Fibroblast of skin of right quadriceps (primary cell): ENCODE measurements around the gene COMTD1.
A peak's percentile ranks its signal among the peaks of the same experiment; 100 is the strongest.
"Not testable (repeated sequence)": the region's sequence is repeated elsewhere in the genome, so short reads cannot be mapped to it uniquely, and the experiment has no call there.

ENCODE experiments used
- DNase-seq: peaks from one replicate; pipeline ENCODE4 v3.0.0-alpha.2; 2013

Gene COMTD1

DNA sequence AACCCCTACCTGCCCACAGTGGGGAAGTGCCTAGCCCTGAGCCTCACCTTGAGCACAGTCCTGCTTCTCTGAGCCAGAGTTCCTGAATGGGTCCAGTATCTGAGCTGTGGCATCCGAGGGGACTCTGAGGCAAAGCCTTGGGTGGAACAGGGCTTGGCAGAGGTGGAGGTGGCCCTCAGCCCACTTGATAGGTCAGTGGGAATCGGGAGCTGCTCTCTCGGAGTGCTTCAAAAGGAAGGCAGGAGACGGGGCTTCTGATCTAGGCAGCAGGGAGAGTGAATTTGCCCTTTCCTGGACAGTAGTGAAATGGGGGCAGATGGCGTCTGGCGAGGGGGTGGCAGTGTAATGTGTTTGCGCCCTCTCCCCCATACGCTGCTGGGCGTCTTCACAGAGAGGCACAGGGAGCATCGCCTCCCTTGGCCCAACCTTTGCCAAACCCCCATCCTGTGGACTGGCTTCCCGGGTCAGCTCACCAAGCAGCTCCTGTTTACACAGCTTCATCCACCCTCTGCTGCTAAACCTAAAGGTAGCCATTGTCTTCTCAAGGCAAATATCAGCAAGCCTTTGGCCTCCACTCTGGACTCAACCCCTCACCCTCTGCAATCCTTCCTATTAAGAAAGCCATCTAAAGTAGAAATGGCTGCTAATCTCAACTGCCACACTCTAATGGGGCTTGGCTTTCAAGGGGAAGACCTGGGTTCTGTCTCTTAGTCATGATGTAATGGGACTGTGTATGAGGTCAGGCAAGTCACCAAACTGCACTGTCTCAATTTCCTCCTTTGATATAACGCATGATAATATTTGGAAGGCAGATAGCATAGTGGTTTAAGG, 46.3 kb downstream of the COMTD1 start:
- DNase-seq, result no peak

DNA sequence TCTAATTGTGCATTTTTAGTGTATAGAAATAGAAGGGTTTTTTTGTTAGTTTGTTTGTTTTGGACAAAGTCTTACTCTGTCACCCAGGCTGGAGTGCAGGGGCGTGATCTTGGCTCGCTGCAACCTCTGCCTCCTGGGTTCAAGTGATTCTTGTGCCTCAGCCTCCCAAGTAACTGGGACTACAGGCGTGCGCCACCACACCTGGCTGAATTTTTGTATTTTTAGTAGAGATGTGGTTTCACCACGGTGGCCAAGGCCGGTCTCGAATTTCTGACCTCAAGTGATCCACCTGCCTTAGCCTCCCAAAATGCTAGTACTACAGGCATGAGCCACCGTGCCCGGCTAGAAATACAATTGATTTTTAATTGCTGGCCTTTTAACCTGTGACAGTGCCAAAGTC, 47.2 kb downstream of the COMTD1 start:
- not testable (repeated sequence) for DNase-seq

DNA sequence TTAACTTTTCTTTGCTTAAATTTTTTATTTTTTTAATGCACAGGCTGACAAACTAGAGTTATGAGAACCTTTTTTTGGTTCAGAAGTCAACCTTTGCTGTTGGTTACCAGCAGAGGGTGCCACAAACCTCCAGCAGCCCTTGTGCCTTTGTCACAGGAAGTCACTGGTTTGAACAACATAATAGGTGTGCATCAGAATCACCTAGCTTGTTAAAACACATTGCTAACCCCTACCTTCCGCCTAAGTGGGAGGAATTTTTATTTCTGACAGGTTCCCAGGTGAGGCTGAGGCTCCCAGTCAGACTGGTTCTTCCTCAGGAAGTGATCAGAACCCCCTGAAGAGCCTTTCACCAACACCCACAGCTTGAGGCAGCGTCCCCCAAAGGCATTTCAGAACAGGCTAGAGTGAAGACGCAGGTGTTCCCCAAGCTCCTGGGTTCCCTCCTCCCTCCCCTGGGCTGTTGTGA, 47.8 kb downstream of the COMTD1 start:
- peak; percentile 51 for DNase-seq

DNA sequence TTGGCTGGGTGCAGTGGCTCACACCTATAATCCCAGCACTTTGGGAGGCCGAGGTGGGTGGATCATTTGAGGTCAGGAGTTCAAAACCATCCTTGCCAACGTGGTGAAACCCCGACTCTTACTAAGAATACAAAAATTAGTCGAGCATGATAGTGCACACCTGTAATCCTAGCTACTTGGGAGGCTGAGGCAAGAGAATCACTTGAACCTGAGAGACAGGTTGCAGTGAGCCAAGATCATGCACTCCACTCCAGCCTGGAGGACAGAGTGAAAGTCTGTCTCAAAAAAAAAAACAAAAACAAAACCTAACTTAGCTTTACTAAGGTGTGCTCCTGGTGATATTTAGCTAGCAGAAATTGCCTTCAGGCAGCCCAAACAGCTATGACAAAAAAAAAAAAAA, 49.4 kb downstream of the COMTD1 start:
- no peak for DNase-seq
